T47D (cell line): ENCODE results near the gene DSCAML1.

ENCODE experiments used
- DNase-seq, 2 experiments: peaks; one replicate each; pipeline versions ENCODE4 v3.0.0 to v3.0.0-alpha.2; 2011 to 2012; ENCODE audit warnings: low read depth in 1 of 2, low spot score in 1 of 2
- JUND ChIP-seq: IDR thresholded peaks from 2 replicates; pipeline ENCODE4 v1.6.1; 2012; ENCODE audit warnings: low read depth
- in situ Hi-C: cut with HindIII; loops from 2 replicates; pipeline ENCODE4 v1.10.0; 2016; ENCODE audit warnings: low sequenced_read_pairs, low pct_unique_long_range_greater_than_20kb

DSCAML1 gene

GRCh38 chr11:117483372-117483771, 313.6 kb downstream of the DSCAML1 start:
- in situ Hi-C loops: no loop called here
- TF ChIP-seq JUND: no peak
- no peak for DNase-seq

- TF ChIP-seq JUND: no peak
- in situ Hi-C loops: no loop called here
- no peak for DNase-seq
Measured at GRCh38 chr11:117482881-117483280, 314.1 kb downstream of the DSCAML1 start.

GRCh38 chr11:117481885-117482284, 315.1 kb downstream of the DSCAML1 start:
- no peak for DNase-seq
- no peak for TF ChIP-seq JUND
- in situ Hi-C loops: no loop called here

GRCh38 chr11:117481036-117481435, 316.0 kb downstream of the DSCAML1 start:
- no peak for TF ChIP-seq JUND
- no peak for DNase-seq
- in situ Hi-C loops: no loop called here

GRCh38 chr11:117480221-117480620, 316.8 kb downstream of the DSCAML1 start:
- no peak for TF ChIP-seq JUND
- in situ Hi-C loops: no loop called here
- DNase-seq: no peak

- no peak for DNase-seq
- in situ Hi-C loops: no loop called here
- TF ChIP-seq JUND: no peak
Measured at GRCh38 chr11:117479372-117479771, 317.6 kb downstream of the DSCAML1 start.

GRCh38 chr11:117478926-117479325, 318.1 kb downstream of the DSCAML1 start:
- TF ChIP-seq JUND: no peak
- DNase-seq: no peak
- in situ Hi-C loops: no loop called here

GRCh38 chr11:117478126-117478860, 318.7 kb downstream of the DSCAML1 start:
- DNase-seq: no peak
- TF ChIP-seq JUND: no peak
- in situ Hi-C loops: no loop called here

- no peak for TF ChIP-seq JUND
- in situ Hi-C loops: no loop called here
- no peak for DNase-seq
Measured at GRCh38 chr11:117477721-117478120, 319.3 kb downstream of the DSCAML1 start.

- no peak for TF ChIP-seq JUND
- no peak for DNase-seq
- in situ Hi-C loops: no loop called here
Measured at GRCh38 chr11:117476531-117477142, 320.4 kb downstream of the DSCAML1 start.

GRCh38 chr11:117475716-117476530, 321.1 kb downstream of the DSCAML1 start:
- no peak for TF ChIP-seq JUND
- DNase-seq: no peak
- in situ Hi-C loops: no loop called here

- DNase-seq: peak; percentile 77 to 89
- in situ Hi-C loops: no loop called here
- no peak for TF ChIP-seq JUND
Measured at GRCh38 chr11:117473481-117474091, 323.4 kb downstream of the DSCAML1 start.
